ENCODE data around the gene HPCA.
A peak's percentile ranks its signal among the peaks of the same experiment; 100 is the strongest.

HPCA gene

DNA sequence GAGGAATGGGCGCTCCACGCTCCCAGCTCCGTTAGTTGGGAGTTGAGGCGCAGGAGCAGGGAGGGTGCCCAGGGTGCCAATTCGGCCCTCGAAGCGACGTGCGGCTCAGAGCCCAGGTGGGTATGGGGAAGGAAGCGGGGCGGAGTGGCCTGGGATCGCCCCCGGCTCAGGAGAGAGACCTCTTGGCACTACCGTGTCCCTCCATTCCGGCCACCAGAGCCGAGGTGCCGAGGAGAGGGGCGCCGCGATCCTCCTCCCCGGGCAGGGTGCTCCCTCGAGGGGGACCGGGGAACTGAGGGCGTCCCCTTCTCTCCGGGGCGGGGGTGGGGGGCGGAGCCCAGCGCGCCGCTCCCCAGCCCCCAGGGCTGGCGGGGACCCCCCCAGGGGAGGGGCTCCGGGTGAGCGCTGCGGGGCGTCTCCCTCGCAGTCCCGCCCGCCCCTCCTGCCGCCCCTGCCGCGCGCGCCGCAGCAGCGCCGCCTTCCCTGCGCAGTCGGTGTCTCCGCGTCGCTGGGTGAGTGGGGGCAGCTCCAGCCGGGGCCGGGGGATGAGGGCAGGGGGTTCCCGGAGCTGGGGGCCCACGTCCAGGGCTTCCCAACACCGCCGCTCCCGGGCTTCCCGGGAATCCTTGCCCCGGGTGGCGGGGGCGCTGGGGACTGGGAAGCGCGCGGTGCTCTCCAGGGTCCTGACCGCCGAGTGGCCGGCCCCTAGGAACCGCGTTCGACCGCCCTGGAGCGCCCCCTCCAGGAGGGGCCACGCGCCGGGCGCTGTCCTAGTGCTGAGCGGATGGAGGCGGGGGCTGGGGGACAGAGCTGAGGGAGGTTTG is at the start of gene HPCA:
HPCA (plus strand) TSS at position 488 of the 824 bp plus-strand sequence. CDS start 2,408 bp downstream, outside the sequence.
- FAIRE-seq, result no peak

DNA sequence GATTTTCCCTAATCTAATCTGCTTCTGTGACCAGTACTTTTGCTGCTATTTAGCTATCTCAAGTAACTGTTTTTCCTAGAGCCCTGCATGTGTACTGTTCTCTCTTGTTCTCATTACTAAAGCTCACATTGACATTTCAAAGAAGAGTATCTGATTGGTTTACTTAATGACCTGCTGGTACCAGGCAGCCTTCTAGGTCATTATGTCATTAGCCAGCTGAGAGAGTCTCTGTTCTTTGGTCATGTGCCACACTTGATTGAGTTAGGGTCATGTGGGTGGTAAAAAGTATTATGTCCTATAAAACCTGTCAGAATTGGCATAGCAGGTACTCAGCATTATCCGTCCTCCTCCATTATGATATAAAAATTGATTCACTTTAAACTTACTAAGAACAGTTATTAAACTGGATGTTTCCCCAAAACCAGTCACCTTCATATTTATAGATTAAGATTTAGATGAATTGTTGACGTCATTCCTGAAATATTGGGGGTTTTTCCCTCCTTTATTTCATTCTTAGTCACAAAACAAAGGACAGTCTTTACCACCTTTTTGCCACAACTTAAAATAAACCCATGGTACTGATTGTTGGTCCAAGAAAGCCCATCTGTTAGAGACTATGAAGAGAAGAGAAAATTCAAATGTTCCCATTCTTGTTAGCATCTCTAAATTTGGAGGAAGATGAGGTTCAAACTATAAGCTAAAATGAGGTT is 37.8 kb upstream of the HPCA start:
- FAIRE-seq, result peak; percentile 11

DNA sequence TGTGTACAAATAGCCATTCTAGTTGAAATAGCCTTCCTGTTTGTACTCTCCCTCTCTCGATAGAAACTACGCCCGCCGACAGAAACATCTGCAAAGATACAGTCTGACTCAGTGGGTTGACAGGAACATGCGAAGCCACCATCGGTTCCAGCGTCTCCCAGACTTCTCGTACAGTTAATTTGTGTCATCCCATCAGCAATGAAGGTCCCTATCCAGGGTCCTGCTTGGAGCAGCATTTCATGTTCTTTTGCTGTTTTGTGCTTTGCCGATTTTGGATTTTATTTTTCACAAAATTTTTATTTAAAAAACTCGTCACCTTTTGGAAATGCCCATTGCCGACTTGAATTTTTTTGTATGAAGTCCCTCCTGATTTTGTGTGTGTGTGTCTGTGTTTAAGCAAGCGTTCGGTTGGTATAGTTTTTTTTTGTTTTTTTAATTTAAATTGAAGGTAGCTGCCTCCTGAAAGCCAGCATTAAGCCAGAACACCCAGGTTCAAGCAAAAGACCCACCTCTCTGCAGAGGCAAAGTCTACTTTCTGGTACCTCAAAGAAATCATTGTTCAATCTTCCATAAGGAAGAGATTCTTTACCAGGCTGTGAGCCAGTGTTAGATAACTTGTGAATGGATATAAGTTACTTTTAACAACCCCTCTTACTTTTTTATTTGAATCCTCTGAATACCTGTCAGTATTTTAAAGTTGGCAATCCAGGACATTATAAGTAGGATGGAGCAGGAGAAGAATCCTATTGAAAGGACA is 30.3 kb upstream of the HPCA start:
- no peak for FAIRE-seq

- no peak for FAIRE-seq
Measured at GRCh38 chr1:32858136-32858535, 28.2 kb upstream of the HPCA start.

DNA sequence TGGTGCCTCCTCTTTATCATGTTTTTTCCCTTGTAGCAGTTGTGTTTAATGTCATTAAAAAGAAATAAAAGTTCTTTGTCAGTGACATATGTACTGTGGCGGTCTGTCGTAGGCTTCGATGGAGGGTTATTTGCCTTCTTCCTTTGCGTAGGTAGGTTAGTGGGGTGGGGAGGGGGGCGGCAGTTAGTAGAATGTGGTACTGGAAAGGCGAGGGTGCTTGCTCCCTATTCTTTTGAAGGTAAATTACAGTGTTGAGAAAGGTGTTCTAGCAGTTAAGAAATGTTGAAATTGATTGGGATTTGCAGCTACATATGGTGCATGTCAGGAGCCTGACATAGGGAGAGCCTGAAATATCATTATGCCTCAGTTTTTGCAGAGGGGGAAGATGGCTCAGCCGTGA is 27.5 kb upstream of the HPCA start:
- no peak for FAIRE-seq

GRCh38 chr1:32859915-32860314 is 26.4 kb upstream of the HPCA start:
- no peak for FAIRE-seq

GRCh38 chr1:32860566-32860965 is 25.7 kb upstream of the HPCA start:
- no peak for FAIRE-seq

GRCh38 chr1:32861904-32862695 is 24.2 kb upstream of the HPCA start:
- no peak for FAIRE-seq

GRCh38 chr1:32863218-32863880 is 22.9 kb upstream of the HPCA start:
- FAIRE-seq, result no peak

DNA sequence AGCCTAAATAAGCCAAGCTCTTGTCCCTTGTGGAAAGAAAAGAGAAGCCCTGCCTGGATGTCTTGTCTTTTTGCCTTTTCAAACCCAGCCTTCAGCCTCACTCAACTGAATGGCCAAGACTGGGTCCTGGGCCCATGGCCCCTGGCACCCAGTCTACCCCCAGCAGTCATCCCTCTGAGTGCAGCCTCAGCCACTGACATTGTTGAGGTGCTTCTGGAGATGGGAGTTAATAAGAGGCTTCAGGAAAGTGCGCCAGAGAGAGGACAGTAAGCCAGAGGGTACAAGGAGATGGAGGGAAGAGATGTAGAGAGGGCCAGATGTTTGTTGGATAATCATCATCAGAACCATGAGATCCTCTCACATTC is 22.4 kb upstream of the HPCA start:
- FAIRE-seq, result no peak

DNA sequence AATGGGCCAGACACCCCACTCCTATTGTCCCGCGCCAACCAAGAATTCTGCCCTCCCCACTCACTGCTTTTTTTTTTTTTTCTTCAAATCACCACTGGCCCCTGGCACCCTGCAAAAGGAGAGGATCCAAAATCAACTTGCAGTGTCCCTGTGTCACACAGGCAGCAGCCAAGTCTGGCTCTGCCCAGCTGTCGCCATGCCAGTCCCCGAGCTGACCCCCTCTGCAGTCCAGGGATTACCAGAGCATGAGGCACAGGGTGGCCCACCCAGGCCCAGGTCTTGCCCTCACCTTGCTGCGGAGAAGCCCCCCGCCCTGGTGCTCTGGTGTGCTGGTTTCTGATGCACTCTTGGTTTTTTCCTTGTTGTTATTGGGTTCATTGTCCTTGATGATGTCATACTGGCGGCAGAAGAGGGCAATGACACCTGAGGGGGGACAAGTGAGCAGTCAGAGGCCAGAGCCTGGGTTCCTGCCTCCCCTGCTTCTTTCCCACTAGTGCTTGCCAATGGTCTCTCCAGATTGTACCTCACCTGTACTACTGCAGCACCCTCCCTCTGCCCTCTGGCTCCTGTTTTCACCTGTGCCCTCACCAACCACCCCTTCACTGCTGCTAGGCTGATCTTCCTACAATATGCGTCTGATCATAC is 21.8 kb upstream of the HPCA start:
- no peak for FAIRE-seq

DNA sequence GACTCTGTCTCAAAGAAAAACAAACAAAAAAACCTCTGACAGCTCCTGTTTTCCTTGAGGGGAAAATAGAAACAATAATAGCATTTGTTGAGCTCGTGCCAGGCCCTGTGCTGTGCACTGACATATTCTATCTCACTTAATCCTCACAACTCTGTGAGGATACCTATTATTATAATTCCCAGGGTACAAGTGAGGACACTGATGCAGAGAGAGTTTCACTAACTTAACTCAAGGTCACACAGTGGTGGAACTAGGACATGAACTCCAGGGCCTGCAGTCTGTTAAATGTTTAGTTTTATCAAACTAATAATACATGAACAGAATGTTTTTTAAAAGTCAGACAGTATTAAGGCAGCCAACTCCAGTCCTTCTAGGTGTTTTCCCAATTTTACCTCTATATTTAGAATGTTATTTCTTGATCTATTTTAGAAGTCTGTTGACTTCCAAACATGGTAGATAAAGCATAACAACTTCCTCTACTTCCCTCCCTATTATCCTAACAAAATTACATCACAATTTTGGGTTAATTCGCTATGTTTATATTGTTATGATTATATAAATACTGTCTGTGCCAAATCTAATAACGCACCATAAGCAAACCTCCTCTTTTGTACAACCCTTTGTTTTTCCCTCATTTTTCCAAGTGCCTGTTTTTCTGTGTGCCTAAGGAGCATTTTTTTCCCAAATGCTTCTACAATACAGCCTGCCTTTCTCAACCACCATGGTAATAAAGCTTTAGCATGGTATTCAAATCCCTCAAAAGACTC is 20.5 kb upstream of the HPCA start:
- peak; percentile 39 for FAIRE-seq

GRCh38 chr1:32867151-32867550 is 19.1 kb upstream of the HPCA start:
- FAIRE-seq, result no peak

GRCh38 chr1:32867671-32868070 is 18.6 kb upstream of the HPCA start:
- FAIRE-seq, result no peak

GRCh38 chr1:32868085-32868484 is 18.2 kb upstream of the HPCA start:
- FAIRE-seq, result no peak

DNA sequence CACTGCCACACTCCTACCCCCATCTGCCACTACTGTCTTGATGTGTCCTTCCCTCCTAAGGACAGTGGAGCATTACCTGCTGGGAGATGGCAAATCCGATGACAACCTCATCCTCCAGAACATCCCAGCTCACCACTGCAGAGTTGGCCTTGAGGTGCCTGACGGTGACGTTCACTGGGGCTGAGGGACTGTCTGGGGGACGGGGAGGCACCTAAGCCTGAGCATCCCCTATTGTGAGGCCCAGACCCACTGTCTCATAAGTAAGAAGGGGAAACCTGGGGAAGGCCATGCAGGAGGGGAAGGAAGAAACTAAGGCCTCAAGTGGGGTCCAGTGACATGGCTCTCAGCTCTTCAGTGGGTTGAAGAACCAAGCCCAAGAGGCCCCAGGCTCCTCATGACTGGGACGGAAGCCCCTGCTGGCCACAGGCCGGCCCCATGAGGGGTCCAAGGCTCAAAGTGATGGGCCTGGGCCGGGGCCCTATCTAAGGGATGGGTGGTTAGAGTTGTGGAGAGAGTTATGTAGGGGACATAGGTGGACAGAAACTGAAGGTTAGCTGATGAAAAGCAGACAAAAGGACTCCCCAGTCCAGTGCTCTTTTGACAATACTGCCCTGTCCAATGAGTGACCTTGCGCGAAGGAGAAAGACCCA is 17.4 kb upstream of the HPCA start:
- FAIRE-seq, result no peak

GRCh38 chr1:32869923-32870614 is 16.2 kb upstream of the HPCA start:
- no peak for FAIRE-seq

DNA sequence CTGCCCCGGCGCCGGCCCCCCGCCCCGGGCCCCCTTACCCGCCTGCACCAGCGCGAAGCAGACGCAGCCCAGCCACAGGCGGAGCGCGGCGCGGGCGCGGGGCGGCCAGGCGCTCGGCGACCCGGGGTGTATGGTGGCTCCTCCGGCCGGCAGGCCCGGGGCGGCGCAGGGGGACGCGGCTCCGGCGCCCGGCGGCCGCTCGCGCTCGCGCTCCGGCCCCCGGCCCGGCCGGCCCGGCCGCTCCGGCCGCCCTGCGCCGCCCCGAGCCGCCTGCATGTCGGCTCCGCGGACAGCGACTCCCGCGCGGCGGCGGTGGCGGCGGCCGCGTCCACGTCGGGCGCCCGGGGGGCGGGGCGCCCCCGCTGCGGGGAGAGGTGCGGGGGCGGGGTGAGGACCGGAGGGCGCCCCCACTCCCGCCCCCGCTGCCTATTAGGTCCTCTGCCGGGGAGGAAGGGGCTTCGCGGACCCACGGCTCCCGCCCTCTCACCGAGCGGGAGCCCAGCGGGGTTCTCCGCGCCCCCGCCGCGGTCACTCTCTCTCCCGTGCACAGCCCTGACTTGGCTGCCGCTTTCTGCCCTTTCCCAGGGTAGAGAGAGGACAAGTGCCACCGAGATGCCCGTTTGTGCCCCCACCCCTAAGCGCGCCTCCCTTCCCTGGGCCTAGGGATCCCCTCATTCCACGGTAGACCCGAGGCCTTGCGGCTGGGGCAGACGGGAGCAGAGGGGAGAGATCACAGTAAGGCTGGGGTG is 15.5 kb upstream of the HPCA start, which contains the start of gene FNDC5:
FNDC5 (minus strand) TSS at position 298 of the 749 bp plus-strand sequence.
- FAIRE-seq, result no peak

Measured in G401.6 (cell line).